ENCODE results near the gene EFNB2. TPM values are rescaled to one million over a fixed set of nuclear protein-coding genes. Genes with fewer than 3 reads are reported as not detected.

EFNB2 gene
- total and polyA plus RNA-seq, 2 of the 8 experiments (the other 6 are each of a cell fraction or from before 2014, with no cell fraction given) = 8.2 to 12.0 TPM

- TF ChIP-seq TEAD4 (IDR thresholded peaks at IDR 0.05; ENCODE audit: low read depth, low read length) = no peak
- TF ChIP-seq SUZ12 (IDR thresholded peaks at IDR 0.05; ENCODE audit: low read length) = no peak
- no peak for TF ChIP-seq MAFK (IDR thresholded peaks at IDR 0.05; ENCODE audit: low read depth, low read length)
- TF ChIP-seq SRF (IDR thresholded peaks at IDR 0.05; ENCODE audit: low read depth, low read length) = no peak
- no peak for TF ChIP-seq CHD2 (IDR thresholded peaks at IDR 0.05; ENCODE audit: low read length)
- TF ChIP-seq TCF12 (IDR thresholded peaks at IDR 0.05; ENCODE audit: low read depth, low read length) = no peak
- no peak for TF ChIP-seq USF2 (IDR thresholded peaks at IDR 0.05; ENCODE audit: low read length)
- TF ChIP-seq SP1 (IDR thresholded peaks at IDR 0.05; ENCODE audit: low read depth, low read length) = no peak
- no peak for TF ChIP-seq RNF2 (IDR thresholded peaks at IDR 0.05; ENCODE audit: borderline replicate concordance, low read depth, low read length, missing control alignments, poor library complexity, severe bottlenecking)
- no peak for TF ChIP-seq CTBP2 (IDR thresholded peaks at IDR 0.05; ENCODE audit: borderline replicate concordance, insufficient read depth, insufficient read length, low read length)
- no peak for TF ChIP-seq NRF1 (IDR thresholded peaks at IDR 0.05; ENCODE audit: low read depth, low read length)
- TF ChIP-seq, protein P1, sequence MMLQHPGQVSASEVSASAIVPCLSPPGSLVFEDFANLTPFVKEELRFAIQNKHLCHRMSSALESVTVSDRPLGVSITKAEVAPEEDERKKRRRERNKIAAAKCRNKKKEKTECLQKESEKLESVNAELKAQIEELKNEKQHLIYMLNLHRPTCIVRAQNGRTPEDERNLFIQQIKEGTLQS (IDR thresholded peaks at IDR 0.05; ENCODE audit: insufficient read depth, low read depth, low read length) = no peak
- TF ChIP-seq, protein P2, sequence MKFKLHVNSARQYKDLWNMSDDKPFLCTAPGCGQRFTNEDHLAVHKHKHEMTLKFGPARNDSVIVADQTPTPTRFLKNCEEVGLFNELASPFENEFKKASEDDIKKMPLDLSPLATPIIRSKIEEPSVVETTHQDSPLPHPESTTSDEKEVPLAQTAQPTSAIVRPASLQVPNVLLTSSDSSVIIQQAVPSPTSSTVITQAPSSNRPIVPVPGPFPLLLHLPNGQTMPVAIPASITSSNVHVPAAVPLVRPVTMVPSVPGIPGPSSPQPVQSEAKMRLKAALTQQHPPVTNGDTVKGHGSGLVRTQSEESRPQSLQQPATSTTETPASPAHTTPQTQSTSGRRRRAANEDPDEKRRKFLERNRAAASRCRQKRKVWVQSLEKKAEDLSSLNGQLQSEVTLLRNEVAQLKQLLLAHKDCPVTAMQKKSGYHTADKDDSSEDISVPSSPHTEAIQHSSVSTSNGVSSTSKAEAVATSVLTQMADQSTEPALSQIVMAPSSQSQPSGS (IDR thresholded peaks at IDR 0.05; ENCODE audit: low read length) = no peak
- TF ChIP-seq JUN (IDR thresholded peaks at IDR 0.05; ENCODE audit: low read depth, low read length) = no peak
- peak; percentile 88 for TF ChIP-seq TBP (IDR thresholded peaks at IDR 0.05; ENCODE audit: low read depth, low read length)
- no peak for TF ChIP-seq SP2 (IDR thresholded peaks at IDR 0.05; ENCODE audit: low read length)
- TF ChIP-seq SIX5 (IDR thresholded peaks at IDR 0.05; ENCODE audit: low read depth, low read length) = no peak
- TF ChIP-seq, protein P3, sequence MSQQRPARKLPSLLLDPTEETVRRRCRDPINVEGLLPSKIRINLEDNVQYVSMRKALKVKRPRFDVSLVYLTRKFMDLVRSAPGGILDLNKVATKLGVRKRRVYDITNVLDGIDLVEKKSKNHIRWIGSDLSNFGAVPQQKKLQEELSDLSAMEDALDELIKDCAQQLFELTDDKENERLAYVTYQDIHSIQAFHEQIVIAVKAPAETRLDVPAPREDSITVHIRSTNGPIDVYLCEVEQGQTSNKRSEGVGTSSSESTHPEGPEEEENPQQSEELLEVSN (IDR thresholded peaks at IDR 0.05) = peak; percentile 41; the same call in 1 of the 2 replicates
- no peak for TF ChIP-seq CBX8 (IDR thresholded peaks at IDR 0.05; ENCODE audit: borderline replicate concordance, low read depth, low read length)
- no peak for TF ChIP-seq EZH2 (IDR thresholded peaks at IDR 0.05; ENCODE audit: low read depth, low read length, severe bottlenecking)
Observed at GRCh38 chr13:106567474-106568298, 32.2 kb upstream of the EFNB2 start, which contains the start of gene ARGLU1 (continued).

Measured in H1 (cell line).